ENCODE measurements around the gene RUVBL1.
A peak's percentile ranks its signal among the peaks of the same experiment; 100 is the strongest.

Gene RUVBL1

DNA sequence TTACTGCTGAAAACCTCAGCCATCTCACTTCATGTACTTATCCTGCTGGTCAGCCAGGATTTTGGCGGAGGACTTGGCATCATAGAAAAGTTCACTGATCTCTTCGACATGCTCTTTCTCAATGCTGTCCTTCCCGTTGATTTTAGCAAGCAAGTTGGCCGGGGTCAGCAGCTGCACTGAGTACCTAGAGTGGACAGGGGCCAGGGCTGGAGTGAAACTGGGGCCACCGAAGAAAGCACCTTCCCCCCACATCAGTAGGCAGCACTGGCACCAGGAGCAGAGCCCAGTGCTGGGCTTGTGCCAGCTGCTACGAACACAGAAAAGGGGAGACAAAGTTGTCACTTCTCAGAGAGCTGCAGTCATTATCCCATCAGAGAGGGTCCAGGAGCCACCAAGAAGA lies 42.4 kb downstream of the RUVBL1 start:
- DNase-seq = no peak

DNA sequence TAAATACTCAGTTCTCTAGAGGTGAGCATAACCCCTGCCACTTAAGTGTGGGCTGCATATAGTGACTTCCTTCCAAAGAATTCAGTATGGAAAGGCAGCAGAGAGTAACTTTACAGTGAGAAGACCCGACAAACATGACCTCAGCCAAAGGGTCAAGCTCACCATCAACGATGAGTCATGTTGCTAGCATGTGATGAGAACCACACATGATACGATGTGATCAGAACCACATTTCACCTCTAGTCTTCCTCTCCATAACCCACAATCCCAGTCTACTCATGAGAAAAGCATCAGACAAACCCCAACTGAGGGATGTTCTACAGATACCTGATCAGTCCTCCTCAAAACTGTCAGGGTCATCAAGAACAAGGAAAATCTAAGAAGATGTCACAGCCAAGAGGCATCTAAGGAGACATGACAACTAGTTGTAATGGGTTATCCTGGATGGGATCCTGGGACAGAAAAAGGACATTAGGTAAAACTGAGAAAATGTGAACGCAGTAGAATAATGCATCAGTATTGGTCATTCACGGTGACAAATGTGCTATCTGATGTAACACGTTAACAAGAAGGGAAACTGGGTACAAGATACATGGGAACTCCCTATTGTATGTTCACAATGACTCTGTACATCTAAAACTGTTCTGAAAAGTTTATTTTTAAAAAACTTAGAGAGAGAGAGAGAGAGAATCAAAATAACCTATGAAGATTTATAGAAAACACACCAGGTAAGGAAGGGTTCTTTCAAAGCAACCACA lies 43.1 kb downstream of the RUVBL1 start:
- DNase-seq = no peak

DNA sequence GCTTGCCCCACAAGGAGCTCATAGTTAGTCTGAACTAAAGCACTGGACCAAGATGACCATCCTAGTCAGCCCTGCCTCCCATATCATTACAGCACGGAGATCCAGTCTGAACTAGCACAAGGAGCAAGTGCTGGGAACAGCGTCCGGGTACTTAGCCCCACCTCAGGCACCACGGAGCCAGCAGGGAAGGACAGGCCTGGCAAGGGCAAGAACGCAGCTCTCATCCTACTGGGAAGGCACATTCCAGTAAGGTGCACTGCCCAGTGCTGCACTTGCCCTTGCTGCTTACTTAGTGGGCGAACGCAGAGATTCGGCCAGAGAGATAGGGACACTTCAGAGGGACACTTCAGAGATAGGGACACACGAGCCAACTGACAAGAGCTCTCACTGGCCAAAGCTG lies 43.8 kb downstream of the RUVBL1 start:
- no peak for DNase-seq

DNA sequence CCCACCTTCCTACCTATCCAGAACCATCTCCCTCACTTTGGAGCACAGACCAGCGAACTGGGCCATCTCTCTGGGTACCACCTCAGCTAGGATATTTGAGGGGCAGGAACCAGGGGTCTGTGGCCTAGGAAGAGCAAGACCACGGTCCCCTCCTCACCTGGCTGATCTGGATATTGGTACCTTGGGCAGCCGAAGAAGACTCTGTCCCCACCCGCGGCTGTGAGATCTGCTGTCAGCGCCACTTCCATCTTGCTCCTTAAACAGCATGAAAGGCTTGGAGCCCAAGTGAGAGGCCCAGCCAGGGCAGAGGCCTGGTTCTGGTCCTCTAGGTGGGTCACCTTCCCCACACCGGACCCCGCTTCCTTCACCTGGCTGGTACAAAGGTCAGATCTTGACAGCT lies 44.7 kb downstream of the RUVBL1 start:
- no peak for DNase-seq

DNA sequence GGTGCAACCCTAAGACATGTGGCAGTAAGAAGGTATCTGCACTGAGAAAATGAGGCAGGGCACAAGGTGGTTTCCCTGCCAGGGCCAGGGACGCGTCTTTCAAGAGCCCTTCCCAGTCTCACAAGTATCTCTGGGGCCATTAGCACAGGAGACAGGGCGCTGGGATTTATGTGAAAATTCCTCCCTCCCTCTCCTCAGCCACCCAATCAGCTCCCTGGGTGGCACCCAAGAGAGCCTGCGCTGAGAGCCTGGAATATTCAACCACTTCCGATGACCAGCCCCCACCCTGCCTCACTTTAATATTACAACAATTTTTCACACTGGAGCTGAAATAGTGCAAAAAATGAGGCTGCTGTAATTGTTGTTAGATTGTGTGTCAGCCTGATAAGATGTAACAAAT lies 45.3 kb downstream of the RUVBL1 start:
- DNase-seq = no peak

DNA sequence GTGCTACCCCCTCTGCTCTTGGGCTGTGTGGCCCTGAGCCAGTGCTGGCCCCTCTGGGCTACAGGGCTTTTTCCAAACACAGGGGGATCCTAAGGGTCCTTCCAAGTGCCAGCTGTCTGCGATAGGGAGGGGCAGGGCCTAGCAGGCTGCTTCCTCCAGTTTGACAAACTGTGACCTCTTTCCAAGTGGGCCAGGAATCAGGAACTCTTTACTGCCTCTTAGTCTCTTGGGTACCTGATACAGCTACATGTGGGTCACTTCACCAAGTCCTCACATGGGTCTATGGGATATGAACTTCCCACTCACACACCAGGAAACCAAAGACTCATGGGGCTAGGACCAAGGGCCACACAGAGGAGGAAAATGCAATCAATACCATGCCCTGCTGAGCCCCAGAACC lies 45.9 kb downstream of the RUVBL1 start:
- no peak for DNase-seq

DNA sequence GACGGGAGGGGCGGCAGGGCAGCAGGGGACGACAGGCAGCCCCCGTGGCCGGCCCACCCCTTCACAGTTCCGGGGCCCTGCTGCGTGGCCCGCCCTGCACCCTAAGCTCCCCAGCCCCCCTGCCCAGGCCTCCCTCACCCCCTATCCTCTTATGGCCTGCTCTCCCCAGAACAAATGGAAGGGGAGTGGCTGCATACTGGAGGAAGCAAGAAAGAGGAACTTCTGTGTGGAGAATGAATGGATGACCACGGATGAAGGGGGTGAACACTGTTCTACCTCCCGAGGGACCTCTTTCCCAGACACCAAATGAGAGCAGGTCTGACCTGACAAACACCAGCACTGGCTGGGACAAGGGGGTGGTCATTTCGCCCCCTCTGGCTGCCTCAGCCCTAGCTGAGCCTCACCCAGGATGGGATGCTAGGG lies 46.4 kb downstream of the RUVBL1 start:
- DNase-seq = no peak

DNA sequence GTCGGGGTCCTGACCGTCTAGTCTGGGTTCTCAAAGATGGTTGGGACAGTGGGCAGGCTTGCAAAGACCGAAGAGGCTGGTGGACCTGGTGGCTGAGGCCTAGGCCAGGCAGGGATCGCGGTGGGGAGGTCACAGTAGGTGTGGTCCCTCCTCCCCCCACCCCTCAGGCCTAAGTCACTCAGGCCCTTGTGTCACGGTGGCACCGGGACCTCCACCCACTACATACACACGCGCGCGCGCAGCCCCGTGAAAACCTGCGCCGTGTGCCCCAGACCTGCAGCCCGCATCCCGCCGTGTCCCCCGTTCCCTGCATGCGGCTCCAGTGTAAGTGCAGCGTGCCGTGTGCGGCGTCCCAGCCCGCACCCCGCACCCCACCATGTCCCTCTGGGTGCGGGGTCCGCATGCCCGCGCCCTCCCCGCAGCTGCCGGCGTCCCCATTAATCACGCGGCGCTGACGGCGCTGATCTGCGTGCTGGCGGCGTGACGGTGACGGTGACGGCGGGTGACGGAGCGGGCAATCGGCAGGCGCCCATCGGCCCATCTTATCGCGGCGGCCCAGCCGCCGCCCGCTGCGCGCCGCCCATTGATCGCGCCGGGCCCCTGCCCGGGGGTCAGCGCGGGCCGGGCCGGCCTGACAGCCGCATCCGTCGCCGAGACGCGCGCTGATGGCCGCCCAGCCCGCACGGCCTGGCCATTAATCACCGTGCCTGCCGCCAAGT lies 47.0 kb downstream of the RUVBL1 start:
- no peak for DNase-seq

DNA sequence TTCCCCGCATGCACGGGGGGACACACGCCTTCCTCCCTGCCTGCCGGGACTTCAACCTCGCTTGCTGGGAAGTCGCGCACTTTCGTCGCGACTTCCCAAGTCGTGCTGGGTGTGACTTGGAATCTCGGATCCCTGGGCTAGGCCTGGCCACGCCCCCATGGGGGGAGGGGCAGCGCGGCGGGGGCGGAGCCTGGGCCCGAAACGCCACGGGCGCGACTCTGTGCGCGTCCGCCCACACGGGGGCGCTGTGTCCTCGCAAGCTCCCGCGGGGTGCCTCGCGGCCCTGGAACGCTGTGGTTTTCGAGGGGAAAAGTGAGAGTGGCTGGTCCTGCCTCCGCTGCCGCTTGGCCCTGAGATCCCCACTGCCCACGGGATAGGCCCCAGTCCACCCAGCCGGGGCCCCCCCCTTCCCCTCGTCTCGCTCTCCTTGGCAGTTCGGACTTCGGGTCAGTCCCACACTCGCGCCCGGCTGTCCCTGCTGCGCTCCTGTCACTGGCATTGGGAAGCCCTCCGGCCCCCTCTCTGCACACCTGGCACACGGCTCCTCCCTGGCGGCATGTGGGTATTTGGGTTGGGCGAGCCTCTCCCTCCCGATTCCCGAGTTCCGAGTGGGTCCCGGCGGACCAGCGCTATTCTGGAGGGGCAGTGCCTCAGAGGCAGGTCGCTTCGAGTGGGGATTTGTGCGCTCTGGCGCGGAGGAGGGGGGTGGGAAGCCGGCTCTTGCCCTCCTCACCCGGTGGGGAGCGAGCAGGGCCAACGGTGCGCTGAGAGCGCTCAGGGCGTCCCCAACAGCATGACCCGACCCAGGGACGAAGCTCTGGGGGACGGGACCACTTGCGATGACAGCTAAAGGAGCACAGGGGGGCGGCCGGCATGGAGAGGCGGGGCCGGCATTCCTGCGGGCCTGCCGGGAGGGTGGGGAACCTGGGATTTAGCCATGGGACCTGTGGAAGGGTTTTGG lies 47.8 kb downstream of the RUVBL1 start:
- peak; percentile 90 for DNase-seq

DNA sequence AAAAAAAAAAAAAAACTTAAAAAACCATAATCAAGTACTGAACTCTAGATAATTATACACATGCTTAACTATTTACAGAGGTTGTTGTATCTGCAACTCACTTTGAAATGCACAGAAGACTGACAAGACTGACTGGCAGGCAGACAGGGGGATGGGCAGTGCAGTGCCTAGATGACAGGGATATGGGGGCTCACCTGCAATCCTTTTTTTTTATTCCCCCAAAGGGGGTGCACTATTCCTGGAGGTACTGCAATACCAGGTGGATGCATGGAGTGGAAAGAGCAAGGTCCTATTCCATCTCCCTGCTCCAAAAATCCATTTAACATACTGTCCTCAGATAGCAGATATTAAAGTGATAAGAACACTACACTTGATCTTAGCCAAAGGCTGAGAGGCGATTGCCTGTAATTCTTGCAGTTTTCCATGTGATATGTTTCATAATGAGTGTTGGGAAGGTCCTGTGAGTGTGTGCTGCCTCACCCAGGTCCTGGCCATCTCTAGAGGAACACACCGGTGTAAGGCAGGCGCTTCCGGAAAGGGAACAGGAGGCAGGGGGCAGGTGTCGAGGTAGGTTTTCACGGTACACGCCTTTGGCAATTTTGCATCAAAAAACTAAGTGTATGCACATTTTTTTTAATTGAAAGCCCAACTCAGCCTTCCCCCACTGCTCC lies 48.6 kb downstream of the RUVBL1 start:
- no peak for DNase-seq

DNA sequence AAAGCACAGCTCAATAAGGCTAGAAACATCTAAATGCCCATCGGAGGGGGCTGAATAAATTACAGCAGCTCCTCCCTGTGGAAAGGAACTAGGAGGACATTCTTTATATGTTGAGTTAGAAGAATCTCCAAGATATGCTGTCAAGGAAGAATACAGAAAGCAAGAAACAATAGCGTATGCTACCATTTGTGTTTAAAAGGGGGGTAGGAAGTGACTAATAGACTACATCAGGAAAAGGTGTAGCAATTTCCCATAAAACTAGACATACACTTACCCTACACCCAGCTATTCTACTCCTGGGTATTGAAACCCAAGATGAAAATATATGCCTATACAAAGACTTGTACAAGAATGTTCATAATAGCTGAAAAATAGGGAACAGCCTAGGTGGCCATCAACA lies 49.8 kb downstream of the RUVBL1 start:
- DNase-seq = no peak

DNA sequence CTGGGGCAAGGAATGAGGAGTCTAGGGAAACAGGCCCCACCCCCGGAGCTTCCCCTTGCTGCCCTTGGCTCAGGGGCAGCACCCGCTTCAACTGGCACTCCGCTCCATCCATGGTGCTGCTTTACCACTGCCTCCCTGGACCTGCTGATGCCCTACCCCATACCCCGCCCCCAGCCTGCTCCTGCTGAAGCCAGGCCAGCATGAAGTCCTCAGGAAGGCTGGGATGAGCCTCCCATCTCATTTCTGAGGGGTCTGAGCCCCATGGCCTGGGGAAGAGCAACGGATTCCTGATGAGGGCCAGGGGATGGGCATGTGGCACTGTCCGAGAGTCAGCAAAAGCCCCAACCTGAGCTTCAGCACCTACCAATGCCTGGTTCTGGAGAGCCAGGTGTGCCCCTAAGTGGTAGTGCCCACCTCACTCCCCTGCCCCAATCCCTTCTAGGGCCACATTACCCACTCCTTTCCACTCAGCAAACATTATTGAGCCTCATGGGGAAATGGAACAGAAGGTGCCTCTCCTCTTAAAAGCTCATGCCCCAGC lies 50.4 kb downstream of the RUVBL1 start:
- no peak for DNase-seq

DNA sequence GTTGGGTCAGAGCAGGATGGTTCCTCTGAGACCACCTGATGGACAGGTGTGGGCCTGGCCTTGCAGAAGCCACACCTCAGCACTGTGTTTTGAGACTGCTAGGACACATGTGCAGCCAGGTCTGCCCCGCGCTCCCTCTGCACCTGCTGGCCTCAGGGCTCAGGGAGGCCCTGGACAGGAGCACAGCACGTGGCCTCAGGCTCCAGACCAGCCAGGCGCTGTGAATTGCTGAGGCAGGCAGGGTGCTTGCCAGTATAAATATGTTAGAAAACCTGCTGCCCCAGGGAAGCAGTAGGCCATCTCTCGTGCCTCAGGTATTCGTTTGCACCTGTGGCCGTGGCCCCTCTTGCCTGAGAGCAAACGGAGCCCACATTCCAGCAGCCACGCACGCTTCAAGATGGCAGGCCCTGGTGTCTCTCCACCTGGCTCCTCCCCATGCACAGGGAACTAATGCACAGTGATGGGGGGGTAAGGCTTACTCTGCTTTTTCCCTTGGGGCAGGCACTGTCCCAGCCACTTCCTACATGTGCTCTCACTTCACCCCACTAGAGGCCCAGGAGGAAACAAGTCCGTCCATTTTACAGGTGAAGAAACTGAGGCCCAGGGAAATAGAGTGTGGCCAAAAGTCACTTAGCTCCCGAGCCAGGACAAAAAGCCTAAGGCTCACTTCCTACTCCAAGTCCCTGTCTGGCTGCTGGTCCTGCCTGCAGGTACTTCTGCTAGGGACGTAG lies 51.0 kb downstream of the RUVBL1 start:
- DNase-seq = no peak

DNA sequence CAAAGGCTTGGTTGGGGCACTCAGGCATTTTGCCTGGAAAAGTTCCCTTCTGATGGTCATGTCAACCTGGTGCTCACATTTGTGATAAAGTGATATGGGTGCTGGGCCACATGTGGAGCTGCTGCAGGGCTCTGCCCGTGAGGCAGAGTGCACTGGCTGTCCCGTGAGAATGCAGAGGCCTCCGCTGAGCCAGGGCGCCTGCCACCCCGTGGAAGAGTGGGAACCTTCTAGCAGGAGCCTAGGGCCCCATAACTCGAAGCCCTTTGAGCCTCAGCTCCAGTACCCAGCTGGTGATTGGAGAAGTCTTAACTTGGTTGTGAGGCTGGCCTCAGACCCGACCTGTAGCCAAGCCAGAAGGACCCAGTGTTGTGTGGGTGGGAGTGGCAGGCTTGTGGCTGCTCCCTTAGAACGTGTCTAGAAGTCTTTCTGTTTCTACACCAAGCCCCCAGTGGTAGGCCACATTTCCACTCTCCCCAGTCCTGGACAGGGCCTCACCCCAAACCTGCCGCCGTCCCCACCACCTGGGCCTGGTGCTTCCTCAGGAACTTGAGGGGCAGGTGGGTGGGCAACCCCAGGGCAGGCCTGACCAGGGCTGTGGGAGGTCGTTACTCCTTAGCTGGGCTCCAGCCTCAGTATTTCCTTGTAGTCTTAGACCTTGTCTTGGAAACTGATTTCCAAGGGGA lies 51.7 kb downstream of the RUVBL1 start:
- DNase-seq = no peak

DNA sequence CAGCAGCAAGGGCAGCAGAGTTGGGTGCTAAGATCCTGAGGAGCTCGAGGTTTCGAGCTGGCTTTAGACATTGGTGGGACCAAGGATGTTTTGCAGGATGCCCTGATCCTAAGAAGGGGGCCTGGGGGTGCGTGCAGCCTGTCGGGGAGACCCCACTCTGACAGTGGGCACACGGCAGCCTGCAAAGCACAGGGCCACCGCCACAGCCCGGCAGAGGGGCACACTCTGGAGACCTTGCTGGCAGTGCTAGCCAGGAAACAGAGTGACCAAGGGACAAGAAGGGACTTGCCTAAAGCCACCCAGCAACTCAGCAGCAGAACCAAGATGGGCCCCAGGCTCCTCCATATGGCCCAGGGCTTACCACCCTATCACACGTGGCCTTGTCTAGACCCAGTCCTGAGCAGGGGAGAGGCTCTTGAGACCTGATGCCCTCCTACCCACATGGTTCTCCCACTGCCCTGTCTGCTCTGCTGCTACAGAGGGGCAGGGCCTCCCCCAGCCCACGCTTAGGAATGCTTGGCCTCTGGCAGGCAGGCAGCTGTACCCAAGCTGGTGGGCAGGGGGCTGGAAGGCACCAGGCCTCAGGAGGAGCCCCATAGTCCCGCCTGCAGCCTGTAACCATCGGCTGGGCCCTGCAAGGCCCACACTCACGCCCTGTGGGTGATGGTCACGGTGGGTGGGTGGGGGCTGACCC lies 52.6 kb downstream of the RUVBL1 start:
- no peak for DNase-seq

DNA sequence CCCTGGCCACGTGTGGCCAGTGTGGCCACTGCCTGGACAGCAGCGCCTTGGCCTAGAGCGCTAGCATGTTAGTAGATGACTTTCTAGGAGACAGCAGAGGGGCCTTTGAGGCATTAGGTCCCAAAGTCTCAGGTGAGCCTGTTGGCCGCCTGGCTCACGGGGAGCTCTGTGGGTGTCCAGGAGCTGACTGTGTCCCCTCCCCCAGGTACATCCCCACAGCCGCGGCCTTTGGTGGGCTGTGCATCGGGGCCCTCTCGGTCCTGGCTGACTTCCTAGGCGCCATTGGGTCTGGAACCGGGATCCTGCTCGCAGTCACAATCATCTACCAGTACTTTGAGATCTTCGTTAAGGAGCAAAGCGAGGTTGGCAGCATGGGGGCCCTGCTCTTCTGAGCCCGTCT lies 54.3 kb downstream of the RUVBL1 start:
- DNase-seq = no peak

DNA sequence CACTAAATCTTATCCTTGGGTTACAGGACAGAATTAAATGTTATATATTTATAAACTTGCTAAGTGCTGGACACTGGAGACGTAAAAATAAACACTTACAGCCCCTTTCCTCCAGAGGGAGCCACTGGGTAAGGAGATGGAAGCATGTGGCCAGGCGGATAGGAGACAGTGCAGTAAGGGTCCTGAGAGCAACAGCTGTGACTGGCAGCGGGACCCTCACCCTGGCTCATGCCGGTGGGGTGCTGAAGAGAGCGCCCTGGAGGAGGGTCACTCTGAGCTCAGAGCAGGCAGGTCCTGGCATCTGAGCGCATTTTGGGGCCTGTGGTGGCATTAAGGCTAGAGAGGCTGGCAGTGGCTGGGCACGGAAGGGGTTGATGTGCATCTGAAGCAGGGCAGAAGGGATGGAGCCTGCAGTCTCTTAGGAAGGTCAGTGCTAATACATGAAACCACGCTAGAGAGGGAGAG lies 55.4 kb downstream of the RUVBL1 start:
- DNase-seq = no peak

DNA sequence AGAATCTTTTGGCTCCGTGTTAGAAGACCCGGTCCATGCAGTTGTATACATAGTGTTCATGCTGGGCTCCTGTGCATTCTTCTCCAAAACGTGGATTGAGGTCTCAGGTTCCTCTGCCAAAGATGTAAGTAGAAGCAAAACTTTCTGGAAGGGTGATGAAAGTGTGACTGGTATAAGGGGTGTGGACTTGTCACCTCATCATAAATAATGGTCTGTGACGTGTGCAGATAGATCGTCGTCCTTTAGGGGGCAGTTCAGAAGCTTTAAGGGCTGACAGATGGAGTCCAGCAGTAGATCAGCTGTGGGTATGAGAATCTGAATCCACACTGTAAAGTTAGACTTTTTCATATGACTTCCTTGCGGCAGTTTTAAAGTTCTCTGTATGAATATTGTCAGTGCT lies 56.1 kb downstream of the RUVBL1 start:
- DNase-seq = no peak

DNA sequence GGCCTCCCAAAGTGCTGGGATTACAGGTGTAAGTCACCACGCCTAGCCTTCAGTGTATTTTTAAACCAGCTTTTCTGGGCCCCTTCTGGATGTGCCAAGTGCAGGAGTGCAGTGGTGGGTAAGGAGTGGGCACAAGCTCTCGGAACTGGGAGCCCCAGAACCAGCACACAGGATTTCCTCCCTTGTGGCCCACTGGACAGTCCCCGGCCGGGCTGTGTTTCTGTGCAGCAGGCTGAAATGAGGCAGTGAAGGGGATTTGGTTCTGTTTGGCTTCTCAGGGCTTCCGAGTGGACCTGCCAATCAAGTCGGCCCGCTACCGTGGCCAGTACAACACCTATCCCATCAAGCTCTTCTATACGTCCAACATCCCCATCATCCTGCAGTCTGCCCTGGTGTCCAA lies 56.9 kb downstream of the RUVBL1 start:
- DNase-seq = no peak

DNA sequence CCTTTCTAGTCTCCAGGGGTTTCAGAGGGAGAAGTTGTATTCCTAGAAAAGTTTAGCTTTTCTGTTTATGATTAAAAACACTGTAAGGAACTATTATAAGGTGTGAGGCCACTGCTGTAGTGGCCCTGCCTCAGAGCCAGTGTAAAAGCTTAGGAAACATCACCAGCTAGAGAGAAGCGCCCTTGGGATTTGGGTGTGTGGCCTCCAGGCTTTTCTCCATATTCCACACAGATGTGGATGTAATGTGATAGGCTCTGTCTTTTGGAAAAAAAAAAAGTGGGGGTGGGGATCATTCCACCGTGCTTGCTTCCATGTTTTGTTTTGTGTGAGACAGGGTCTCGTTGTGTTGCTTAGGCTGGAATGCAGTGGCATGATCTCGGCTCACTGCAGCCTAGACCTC lies 57.5 kb downstream of the RUVBL1 start:
- DNase-seq = no peak

DNA sequence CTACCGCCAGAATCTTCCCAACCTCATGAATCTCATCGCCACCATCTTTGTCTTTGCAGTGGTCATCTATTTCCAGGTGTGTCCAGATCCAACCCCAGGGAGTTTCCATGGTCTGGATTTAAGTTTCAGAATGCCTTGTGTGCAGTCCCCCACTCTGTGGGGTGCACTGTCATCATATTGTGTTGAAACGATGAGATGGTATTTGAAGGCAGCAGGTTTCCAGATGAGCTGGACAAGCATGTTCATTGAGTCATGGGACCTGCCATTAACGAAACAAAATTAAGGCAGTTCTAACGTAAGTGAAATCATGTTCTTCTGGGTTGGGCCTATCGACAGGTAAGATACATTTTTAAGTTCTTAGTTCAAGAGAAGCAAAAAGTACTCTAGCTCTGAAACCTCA lies 58.6 kb downstream of the RUVBL1 start:
- no peak for DNase-seq

Measured in right hindlimb (tissue), 1 donor.